Retinal pigment epithelial cell (primary cell): ENCODE data around the gene GSPT1.
A peak's percentile ranks its signal among the peaks of the same experiment; 100 is the strongest.

Experiments
- DNase-seq: peaks from one replicate; pipeline ENCODE4 v3.0.0-alpha.2; 2010; ENCODE audit warnings: low read depth
- H3K4me3 ChIP-seq: 2 replicates; pipeline ENCODE4 v1.5.1; 2011; ENCODE audit warnings: mild to moderate bottlenecking, low read length, control low read depth, moderate library complexity
- TF ChIP-seq, protein P1 (sequence below): conservative IDR thresholded peaks from 2 replicates; pipeline ENCODE4 v1.5.1; 2011; ENCODE audit warnings: low read depth, low read length, control low read depth, inconsistent platforms

GSPT1 gene

DNA sequence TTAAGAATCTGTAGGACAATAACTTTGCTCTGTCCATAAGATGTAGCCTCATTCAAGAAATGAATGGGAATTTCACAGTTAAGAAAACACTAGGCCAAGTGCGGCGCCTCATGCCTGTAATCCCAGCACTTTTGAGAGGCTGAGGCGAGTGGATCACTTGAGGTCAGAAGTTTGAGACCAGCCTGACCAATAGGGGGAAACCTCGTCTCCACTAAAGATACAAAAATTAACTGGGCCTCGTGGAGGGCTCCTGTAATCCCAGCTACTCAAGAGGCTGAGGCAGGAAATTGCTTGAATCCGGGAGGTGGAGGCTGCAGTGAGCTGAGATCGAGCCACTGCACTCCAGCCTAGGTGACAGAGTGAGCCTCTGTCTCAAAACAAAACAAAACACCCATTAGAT is 44.6 kb downstream of the GSPT1 start:
- TF ChIP-seq, protein P1, sequence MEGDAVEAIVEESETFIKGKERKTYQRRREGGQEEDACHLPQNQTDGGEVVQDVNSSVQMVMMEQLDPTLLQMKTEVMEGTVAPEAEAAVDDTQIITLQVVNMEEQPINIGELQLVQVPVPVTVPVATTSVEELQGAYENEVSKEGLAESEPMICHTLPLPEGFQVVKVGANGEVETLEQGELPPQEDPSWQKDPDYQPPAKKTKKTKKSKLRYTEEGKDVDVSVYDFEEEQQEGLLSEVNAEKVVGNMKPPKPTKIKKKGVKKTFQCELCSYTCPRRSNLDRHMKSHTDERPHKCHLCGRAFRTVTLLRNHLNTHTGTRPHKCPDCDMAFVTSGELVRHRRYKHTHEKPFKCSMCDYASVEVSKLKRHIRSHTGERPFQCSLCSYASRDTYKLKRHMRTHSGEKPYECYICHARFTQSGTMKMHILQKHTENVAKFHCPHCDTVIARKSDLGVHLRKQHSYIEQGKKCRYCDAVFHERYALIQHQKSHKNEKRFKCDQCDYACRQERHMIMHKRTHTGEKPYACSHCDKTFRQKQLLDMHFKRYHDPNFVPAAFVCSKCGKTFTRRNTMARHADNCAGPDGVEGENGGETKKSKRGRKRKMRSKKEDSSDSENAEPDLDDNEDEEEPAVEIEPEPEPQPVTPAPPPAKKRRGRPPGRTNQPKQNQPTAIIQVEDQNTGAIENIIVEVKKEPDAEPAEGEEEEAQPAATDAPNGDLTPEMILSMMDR, result peak; percentile 14
- no peak overlapping the region for H3K4me3 ChIP-seq
- no peak for DNase-seq

DNA sequence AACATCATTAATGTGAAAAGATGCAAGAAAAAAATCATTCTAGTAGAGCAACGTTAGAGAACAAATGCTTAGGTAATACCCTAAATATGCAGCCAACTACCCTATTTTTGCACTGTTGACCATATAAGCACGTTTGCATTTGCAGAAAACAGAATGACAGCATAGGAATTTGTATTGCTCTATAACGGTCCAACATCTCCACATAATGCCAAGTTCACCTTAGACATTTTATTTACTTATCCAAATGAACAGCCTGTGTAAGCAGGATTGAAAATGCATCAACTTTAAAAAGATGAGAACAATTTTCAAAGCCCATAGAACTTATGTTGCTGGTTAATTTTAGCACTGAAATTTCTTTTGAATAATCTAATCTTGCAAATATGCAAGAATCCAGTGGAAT is 45.4 kb downstream of the GSPT1 start:
- H3K4me3 ChIP-seq, result no peak overlapping the region
- no peak for DNase-seq

DNA sequence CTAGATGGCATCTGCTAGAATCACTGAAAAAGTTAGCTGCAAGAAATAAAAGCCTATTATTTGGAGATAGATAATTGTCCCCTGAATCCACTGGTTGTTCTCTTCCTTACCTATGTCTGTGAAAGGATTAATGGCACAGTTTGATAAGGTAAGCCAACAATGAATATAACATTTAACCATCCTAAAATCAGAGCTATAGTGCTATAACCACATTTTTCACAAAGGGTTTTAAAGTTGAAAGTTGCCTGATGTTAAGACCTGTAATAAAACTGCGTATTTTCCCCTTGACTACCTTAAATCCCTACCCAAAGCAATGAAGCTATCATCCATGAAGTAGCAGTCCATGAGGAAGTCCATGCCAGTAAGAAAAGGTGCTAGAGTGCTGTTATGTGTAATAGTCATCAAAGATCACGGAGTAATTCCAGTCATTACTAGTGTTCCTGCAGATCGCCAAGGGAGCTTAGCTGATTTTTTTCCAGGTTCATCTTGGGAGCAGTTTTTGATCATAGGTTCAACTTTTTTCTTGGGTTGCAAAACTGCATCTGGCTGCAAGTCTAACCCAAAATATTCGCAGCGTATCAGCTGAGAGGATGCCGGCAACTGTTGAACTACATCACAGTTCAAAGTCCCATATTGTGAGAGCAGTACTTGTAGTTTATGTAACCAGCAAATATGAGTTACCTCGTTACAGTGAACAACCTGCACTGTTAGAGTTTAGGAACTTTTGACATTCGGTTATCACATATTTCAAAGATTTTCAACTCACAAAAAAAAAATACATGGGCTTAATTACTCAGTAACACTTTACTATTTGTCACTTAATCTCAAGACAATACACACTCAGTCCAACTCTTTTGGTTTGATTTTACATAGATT is 46.2 kb downstream of the GSPT1 start:
- H3K4me3 ChIP-seq, result no peak overlapping the region
- DNase-seq, result no peak
- TF ChIP-seq, protein P1, result no peak

More for the DNA sequence above, 45.4 kb downstream of the GSPT1 start:
- TF ChIP-seq, protein P1, result no peak

DNA sequence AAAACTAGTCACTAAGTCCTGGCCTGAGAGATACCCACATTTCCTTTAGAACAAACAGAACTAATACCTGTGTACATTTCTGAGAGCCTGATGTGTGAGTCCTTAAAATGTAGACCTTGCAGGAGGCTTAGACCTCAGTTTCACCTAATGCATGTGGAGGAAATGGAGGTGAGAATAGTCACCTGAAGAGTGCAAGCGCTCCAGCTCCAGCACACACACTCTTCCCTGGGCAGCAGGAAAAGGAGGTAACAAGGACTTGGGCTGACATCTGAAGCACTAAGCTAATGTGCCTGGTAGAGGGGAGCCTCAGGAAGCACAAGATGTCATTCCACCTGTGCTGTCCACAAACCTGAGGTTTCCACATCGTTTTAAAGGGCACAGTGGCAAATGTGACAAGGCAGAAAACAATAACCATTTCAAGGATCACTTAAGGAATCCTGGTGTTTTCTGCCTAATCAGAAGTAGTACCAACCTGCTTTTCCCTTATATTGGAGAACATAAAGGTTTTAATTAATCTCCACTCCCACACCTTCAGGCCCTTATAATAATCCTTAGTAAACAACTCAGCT is 47.3 kb downstream of the GSPT1 start:
- TF ChIP-seq, protein P1, result no peak
- H3K4me3 ChIP-seq, result no peak overlapping the region
- DNase-seq, result no peak

DNA sequence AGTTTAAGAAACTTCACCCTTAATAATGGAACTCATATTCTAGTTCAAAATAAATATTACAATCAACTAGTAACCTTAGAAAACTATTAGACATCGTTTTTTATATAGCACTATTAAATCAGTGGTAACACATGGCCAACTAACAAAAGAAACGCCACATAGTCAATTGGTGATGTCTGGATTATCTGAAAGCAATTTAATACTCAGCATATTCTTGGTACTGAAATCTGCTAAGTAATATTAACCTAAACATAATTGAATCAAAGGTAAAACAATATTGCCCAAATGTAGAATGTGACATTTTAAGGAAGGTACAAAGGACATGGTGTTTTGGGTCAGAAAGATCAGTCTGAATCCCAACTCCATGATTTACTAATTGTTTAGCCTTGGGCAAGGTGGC is 53.3 kb downstream of the GSPT1 start:
- TF ChIP-seq, protein P1, result no peak
- no peak for DNase-seq
- no peak overlapping the region for H3K4me3 ChIP-seq

DNA sequence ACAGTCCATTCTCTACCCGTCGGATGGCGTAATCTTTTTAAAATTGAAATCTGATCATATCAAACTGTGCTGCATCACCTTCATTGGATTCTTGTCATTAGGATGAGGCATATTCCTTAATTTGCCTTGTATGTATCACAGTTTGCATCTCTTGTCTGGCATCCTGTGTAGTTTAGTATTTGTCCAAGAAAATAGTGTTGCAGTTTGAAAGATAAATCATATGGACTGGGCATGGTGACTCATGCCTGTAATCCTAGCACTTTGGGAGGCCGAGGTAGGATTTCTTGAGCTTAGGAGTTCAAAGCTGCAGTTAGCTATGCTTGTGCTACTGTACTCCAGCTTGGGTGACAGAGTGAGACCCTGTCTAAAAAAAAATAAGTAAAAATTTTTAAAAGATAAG is 58.6 kb downstream of the GSPT1 start:
- TF ChIP-seq, protein P1, result no peak
- H3K4me3 ChIP-seq, result no peak overlapping the region
- DNase-seq, result no peak
